Esophagus squamous epithelium (tissue), 5 donors: ENCODE results near the gene PLEKHG4B. TPM values are rescaled to one million over a fixed set of nuclear protein-coding genes. Genes with fewer than 3 reads are reported as not detected.

ENCODE experiments used
- DNase-seq: peaks from one replicate; lab custom pipeline; 2025; lab: John Stamatoyannopoulos, UW
- H3K27ac ChIP-seq, 4 donors: fragments of 200-600 bp; sonication (generic); one replicate each; pipeline ENCODE4 v1.5.1; 2016 to 2019; ENCODE audit warnings: mild to moderate bottlenecking in 1 of 4
- H3K27me3 ChIP-seq, 4 donors: fragments of 200-600 bp; sonication (generic); 1 replicate in 3 of 4; 2 replicates in 1 of 4; pipeline versions ENCODE4 v1.5.1 to v1.6.0; 2017 to 2021; ENCODE audit warnings: antibody characterized with exemption in 1 of 4
- H3K36me3 ChIP-seq, 3 donors: fragments of 200-600 bp; sonication (generic); one replicate each; pipeline ENCODE4 v1.5.1; 2016 to 2019
- H3K4me1 ChIP-seq, 3 donors: fragments of 200-600 bp; sonication (generic); one replicate each; pipeline ENCODE4 v1.5.1; 2017 to 2019
- H3K4me3 ChIP-seq, 4 donors: fragments of 200-600 bp; sonication (generic); 1 replicate in 3 of 4; 2 replicates in 1 of 4; pipeline ENCODE4 v1.5.1; 2016 to 2019; ENCODE audit warnings: mild to moderate bottlenecking in 2 of 4, moderate library complexity in 1 of 4
- H3K9me3 ChIP-seq, 3 donors: fragments of 200-600 bp; sonication (generic); one replicate each; pipeline ENCODE4 v1.5.1; 2016 to 2019
- POLR2A ChIP-seq, 4 donors: fragments of 450-650 bp; IDR thresholded peaks; one replicate each; pipeline ENCODE4 v1.6.1; 2017; ENCODE audit warnings: antibody characterized with exemption in 4 of 4, mild to moderate bottlenecking in 4 of 4, moderate library complexity in 3 of 4
- WGBS, 2 donors: methylation state at CpG; one replicate each; pipeline ENCODE4 v1.1.5; 2018; 5-methylcytosine and 5-hydroxymethylcytosine counted together
- intact Hi-C: fragments of 100-400 bp; cut with DNase I; formaldehyde crosslinking; loops from one replicate; pipeline ENCODE4 v1.15.0; 2022
- total RNA-seq, 4 donors: library from RNA; depleted of rRNA; stranded (reverse); fragments of >200 nt; gene quantifications; one replicate each; pipeline ENCODE4 v1.1.0, GENCODE V29; 2016
- TF ChIP-seq, protein P1 (sequence below), 6 experiments: fragments of 450-650 bp in 4 of 6; fragments of 200-600 bp in 2 of 6; sonication (generic) in 2 of 6; IDR thresholded peaks; one replicate each; pipeline ENCODE4 v1.5.1; 2016 to 2019; ENCODE audit warnings: antibody characterized with exemption in 6 of 6, mild to moderate bottlenecking in 4 of 6, moderate library complexity in 4 of 6
- donor health status: DM: yes; HTN: yes; CAD: no.

Gene PLEKHG4B
- total RNA-seq, 4 donors from 2014 or later: 0.12 to 1.2 (median 0.21) TPM

DNA sequence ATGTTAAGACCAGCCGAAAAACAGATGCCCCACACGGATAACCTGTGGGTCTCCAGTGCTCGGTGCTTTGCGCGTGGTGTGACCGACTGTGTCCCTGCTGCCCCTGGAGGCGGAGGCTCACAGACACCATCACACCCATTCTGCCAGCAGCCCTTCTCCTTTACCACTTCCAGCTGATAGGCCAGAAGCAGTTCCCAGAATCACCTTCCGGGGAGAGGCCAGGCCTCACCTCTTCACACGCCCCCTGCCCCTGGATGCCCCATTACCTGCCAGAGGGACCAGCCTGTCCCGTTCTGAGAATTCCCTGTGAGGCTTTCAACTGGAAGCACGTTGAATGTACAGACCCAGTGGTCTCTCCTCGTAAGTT, 77.7 kb downstream of the PLEKHG4B start:
- TF ChIP-seq POLR2A (IDR thresholded peaks at IDR 0.05): no peak
- TF ChIP-seq, protein P1, sequence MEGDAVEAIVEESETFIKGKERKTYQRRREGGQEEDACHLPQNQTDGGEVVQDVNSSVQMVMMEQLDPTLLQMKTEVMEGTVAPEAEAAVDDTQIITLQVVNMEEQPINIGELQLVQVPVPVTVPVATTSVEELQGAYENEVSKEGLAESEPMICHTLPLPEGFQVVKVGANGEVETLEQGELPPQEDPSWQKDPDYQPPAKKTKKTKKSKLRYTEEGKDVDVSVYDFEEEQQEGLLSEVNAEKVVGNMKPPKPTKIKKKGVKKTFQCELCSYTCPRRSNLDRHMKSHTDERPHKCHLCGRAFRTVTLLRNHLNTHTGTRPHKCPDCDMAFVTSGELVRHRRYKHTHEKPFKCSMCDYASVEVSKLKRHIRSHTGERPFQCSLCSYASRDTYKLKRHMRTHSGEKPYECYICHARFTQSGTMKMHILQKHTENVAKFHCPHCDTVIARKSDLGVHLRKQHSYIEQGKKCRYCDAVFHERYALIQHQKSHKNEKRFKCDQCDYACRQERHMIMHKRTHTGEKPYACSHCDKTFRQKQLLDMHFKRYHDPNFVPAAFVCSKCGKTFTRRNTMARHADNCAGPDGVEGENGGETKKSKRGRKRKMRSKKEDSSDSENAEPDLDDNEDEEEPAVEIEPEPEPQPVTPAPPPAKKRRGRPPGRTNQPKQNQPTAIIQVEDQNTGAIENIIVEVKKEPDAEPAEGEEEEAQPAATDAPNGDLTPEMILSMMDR (IDR thresholded peaks at IDR 0.05): no peak
- intact Hi-C loops: no loop called here
- no peak overlapping the region for H3K4me3 ChIP-seq
- peaks cover 0 to 7% (median 0%) of the 10 kb centered on the region in 4 donors for H3K27me3 ChIP-seq
- H3K27ac ChIP-seq: no peak overlapping the region
- H3K4me1 ChIP-seq: peaks cover 0 to 19% (median 0%) of the 10 kb centered on the region in 3 donors
- H3K36me3 ChIP-seq: no peaks in the 10 kb centered on the region
- H3K9me3 ChIP-seq: no peaks in the 10 kb centered on the region
- DNase-seq: no peak
- 71 to 87% methylated on average over 4 to 9 of the region's 12 CpGs for WGBS, 2 donors

DNA sequence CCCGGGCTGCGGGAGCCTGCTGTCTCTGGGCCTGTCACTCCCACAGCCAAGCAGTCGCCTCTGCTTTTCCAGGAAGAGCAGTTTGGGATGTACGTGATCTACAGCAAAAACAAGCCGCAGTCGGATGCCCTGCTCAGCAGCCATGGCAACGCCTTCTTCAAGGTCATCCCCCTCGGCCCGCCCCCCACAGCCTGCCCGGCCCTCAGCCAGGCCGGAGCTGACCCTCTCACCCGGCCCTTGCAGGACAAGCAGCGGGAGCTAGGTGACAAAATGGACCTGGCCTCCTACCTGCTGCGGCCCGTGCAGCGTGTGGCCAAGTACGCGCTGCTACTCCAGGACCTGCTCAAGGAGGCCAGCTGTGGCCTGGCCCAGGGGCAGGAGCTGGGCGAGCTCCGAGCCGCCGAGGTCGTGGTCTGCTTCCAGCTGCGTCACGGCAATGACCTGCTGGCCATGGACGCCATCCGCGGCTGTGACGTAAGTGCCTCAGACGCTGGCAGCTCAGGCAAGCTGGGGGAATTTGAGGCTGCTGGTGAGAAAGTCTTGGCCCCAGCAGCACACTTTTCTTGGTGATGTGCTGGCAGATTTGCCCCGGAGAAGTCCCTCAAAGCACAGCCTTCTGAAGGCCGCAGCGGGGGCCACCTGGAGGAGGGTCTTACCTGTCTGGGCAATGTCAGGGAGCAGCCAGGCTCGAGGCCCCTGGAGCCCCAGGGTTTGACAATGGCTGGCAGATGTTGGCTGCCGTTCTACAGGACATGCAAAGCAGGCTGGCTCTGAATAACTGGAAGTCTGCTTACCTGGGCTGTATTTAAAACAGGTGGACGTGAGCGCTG, 79.2 kb downstream of the PLEKHG4B start:
- peaks cover 0 to 7% (median 0%) of the 10 kb centered on the region in 4 donors for H3K27me3 ChIP-seq
- intact Hi-C loops: no loop called here
- peaks cover 0 to 19% (median 0%) of the 10 kb centered on the region in 3 donors for H3K4me1 ChIP-seq
- 83 to 92% methylated on average over 1 to 2 of the region's 37 CpGs for WGBS, 2 donors
- TF ChIP-seq POLR2A (IDR thresholded peaks at IDR 0.05): no peak
- TF ChIP-seq, protein P1 (IDR thresholded peaks at IDR 0.05): no peak
- no peaks in the 10 kb centered on the region for H3K9me3 ChIP-seq
- H3K36me3 ChIP-seq: no peaks in the 10 kb centered on the region
- DNase-seq: no peak
- no peak overlapping the region for H3K4me3 ChIP-seq
- no peak overlapping the region for H3K27ac ChIP-seq

DNA sequence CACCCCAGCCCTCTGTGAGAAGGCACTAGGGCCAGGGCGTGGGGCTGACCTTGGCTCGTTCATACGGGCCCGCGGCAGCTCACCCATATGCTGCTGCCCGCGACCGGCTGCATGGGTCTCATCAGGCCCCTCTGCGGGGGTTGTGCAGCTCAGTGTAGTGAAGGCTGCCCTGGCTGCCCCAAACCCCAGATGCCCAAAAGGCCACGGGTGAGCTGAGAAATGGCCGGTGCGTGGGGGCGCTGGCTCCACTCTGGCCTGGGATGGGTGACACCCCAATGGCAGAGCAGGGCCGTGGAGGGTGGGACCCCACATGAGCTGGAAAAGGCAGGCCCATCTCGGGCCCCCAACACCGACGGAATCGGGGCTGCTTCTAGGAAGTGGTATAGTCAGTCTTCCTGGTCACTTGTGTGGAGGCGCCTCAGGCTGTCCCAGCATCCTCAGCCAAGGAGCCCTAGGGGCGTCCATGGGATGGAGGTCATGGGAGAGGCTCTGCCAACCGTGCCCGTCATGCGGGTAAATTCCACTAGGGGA, 79.9 kb downstream of the PLEKHG4B start:
- Histone ChIP-seq H3K4me3 (no peak overlapping the region), H3K27ac (no peak overlapping the region), H3K27me3 (peaks cover 0 to 7% (median 0%) of the 10 kb centered on the region in 4 donors), H3K36me3 (no peaks in the 10 kb centered on the region), H3K9me3 (no peaks in the 10 kb centered on the region), H3K4me1 (peaks cover 0 to 19% (median 0%) of the 10 kb centered on the region in 3 donors)
- DNase-seq: no peak
- 98% methylated on average over 7 of the region's 23 CpGs; no CpG with 5 or more reads in 1 of the 2 donors for WGBS, 2 donors
- TF ChIP-seq, protein P1 (IDR thresholded peaks at IDR 0.05): no peak
- no peak for TF ChIP-seq POLR2A (IDR thresholded peaks at IDR 0.05)
- intact Hi-C loops: no loop called here

DNA sequence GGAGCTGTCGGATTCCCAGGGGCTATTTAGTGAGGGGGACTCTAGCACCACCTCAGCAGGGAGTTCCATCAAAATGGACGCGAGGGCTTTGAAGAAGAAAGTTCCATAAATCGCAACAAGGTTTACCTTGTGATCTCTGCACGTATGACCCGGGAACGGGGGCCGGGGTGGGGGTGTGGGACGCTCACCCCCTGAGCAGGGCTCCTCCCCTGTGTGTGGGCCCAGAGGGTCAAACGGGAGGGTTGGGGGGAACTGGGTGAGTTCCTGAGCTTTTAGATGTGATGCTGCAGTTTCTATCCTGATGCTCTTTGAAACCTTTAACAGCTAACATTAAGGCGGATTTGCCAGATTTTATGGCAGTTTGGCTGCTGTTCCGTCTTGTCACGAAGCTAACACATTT, 80.5 kb downstream of the PLEKHG4B start:
- TF ChIP-seq, protein P1 (IDR thresholded peaks at IDR 0.05): no peak
- TF ChIP-seq POLR2A (IDR thresholded peaks at IDR 0.05): no peak
- no peak overlapping the region for H3K27ac ChIP-seq
- intact Hi-C loops: no loop called here
- H3K36me3 ChIP-seq: no peaks in the 10 kb centered on the region
- 85 to 87% methylated on average over 6 to 12 of the region's 13 CpGs for WGBS, 2 donors
- no peak overlapping the region for H3K4me3 ChIP-seq
- peaks cover 0 to 7% (median 0%) of the 10 kb centered on the region in 4 donors for H3K27me3 ChIP-seq
- no peaks in the 10 kb centered on the region for H3K9me3 ChIP-seq
- H3K4me1 ChIP-seq: peaks cover 0 to 19% (median 0%) of the 10 kb centered on the region in 3 donors
- no peak for DNase-seq

DNA sequence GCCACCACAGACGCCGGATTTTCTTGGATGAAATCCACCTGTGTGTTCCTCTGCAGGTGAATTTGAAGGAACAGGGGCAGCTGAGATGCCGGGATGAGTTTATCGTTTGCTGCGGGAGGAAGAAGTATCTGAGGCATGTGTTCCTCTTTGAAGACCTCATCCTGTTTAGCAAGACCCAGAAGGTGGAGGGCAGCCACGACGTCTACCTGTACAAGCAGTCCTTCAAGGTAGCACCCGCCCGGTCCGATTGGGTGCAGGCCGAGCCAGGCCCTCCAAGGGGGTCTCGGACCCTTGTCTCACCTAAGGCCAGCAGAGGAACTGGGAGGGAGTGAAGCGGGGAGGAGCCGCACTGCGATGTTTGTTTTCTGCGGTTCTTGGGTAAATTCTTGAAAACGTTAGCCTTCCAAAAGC, 80.9 kb downstream of the PLEKHG4B start:
- no peaks in the 10 kb centered on the region for H3K9me3 ChIP-seq
- TF ChIP-seq POLR2A (IDR thresholded peaks at IDR 0.05): no peak
- TF ChIP-seq, protein P1 (IDR thresholded peaks at IDR 0.05): no peak
- DNase-seq: no peak
- intact Hi-C loops: no loop called here
- H3K36me3 ChIP-seq: no peaks in the 10 kb centered on the region
- WGBS, 2 donors: 72% methylated on average over 14 to 15 of the region's 17 CpGs
- H3K27ac ChIP-seq: no peak overlapping the region
- H3K4me1 ChIP-seq: peaks cover 0 to 19% (median 0%) of the 10 kb centered on the region in 3 donors
- peaks cover 0 to 7% (median 0%) of the 10 kb centered on the region in 4 donors for H3K27me3 ChIP-seq
- no peak overlapping the region for H3K4me3 ChIP-seq
